Esophagus muscularis mucosa (tissue), 4 donors: ENCODE results near the gene FBH1. TPM values are rescaled to one million over a fixed set of nuclear protein-coding genes. Genes with fewer than 3 reads are reported as not detected.

Experiments used
- DNase-seq: peaks from one replicate; pipeline ENCODE4 v3.0.0-alpha.2; 2017; ENCODE audit errors: extremely low spot score
- H3K27ac ChIP-seq, 4 donors: fragments of 200-600 bp; sonication (generic); replicated peaks in 1 of 4; 1 replicate in 3 of 4; 2 replicates in 1 of 4; pipeline ENCODE4 v1.5.1; 2016 to 2019; ENCODE audit warnings: mild to moderate bottlenecking in 1 of 4
- H3K27me3 ChIP-seq, 4 donors: fragments of 200-600 bp; sonication (generic); one replicate each; pipeline versions ENCODE4 v1.5.1 to v1.6.0; 2016 to 2019
- H3K36me3 ChIP-seq, 4 donors: fragments of 200-600 bp; sonication (generic); one replicate each; pipeline ENCODE4 v1.5.1; 2016 to 2019
- H3K4me1 ChIP-seq, 4 donors: fragments of 200-600 bp; sonication (generic); one replicate each; pipeline ENCODE4 v1.5.1; 2016 to 2019
- H3K4me3 ChIP-seq, 4 donors: fragments of 200-600 bp; sonication (generic); 1 replicate in 2 of 4; 2 replicates in 2 of 4; pipeline ENCODE4 v1.5.1; 2016 to 2019; ENCODE audit warnings: mild to moderate bottlenecking in 4 of 4, moderate library complexity in 1 of 4
- H3K9me3 ChIP-seq, 4 donors: fragments of 200-600 bp; sonication (generic); 1 replicate in 3 of 4; 2 replicates in 1 of 4; pipeline ENCODE4 v1.5.1; 2016 to 2019
- EP300 ChIP-seq: sonication (generic); formaldehyde crosslinking; IDR thresholded peaks from one replicate; pipeline ENCODE4 v1.6.1; 2017; ENCODE audit warnings: antibody characterized with exemption
- POLR2A ChIP-seq: fragments of 450-650 bp; IDR thresholded peaks from one replicate; pipeline ENCODE4 v1.6.1; 2017; ENCODE audit warnings: antibody characterized with exemption, moderate library complexity, mild to moderate bottlenecking, low read depth
- POLR2AphosphoS5 ChIP-seq, 2 donors: sonication (generic); formaldehyde crosslinking; IDR thresholded peaks; one replicate each; pipeline ENCODE4 v1.6.1; 2017; ENCODE audit warnings: antibody characterized with exemption in 2 of 2
- WGBS: methylation state at CpG from one replicate; pipeline ENCODE4 v1.1.5; 2018; 5-methylcytosine and 5-hydroxymethylcytosine counted together
- intact Hi-C: fragments of 100-400 bp; cut with DNase I; formaldehyde crosslinking; loops from one replicate; pipeline ENCODE4 v1.15.1; 2023
- total RNA-seq, 4 donors: library from RNA; depleted of rRNA; stranded (reverse); fragments of >200 nt; gene quantifications; one replicate each; pipeline versions ENCODE4 v1.1.0 to v1.2.1, GENCODE V29; 2016
- TF ChIP-seq, protein P1 (sequence below), 3 experiments: fragments of 200-600 bp in 2 of 3; fragments of 450-650 bp in 1 of 3; sonication (generic) in 2 of 3; IDR thresholded peaks; one replicate each; pipeline ENCODE4 v1.5.1; 2017 to 2019; ENCODE audit warnings: antibody characterized with exemption in 3 of 3, mild to moderate bottlenecking in 2 of 3, moderate library complexity in 1 of 3

The FBH1 gene
- total RNA-seq, 4 donors from 2014 or later, result 90.3 to 93.0 (median 92.3) TPM

DNA sequence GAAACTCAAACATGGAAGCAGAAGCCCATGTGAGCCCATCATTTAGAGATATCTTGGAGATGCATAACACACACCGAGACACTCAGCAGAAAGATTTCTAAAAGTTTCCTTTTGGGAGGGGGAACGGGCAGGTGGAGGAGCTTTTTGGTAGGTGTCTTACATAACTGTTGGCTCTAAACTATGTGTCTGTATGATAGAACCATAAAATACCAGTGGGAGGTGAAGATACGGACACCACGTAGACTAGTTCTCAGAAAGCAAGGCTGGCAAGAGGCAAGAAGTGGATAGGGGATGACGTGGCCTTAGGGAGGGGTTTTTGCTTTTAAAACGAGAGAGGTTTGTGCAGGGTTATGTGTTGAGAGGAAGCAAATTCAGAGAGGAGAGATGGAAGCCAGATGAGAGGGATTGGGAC, 50.8 kb downstream of the FBH1 start:
- Histone ChIP-seq H3K9me3 (no peaks in the 10 kb centered on the region), H3K4me3 (no peak overlapping the region), H3K4me1 (peaks cover 29 to 45% (median 43%) of the 10 kb centered on the region in 4 donors), H3K36me3 (peaks cover 25 to 33% (median 30%) of the 10 kb centered on the region in 4 donors), H3K27me3 (no peaks in the 10 kb centered on the region), H3K27ac (peak overlapping the region in 2 of 4 donors; percentile 83 to 84)
- WGBS, result 83% methylated on average over 6 of the region's 6 CpGs
- TF ChIP-seq POLR2AphosphoS5 (IDR thresholded peaks at IDR 0.05) (no peak), EP300 (no peak), POLR2A (no peak)
- TF ChIP-seq, protein P1, sequence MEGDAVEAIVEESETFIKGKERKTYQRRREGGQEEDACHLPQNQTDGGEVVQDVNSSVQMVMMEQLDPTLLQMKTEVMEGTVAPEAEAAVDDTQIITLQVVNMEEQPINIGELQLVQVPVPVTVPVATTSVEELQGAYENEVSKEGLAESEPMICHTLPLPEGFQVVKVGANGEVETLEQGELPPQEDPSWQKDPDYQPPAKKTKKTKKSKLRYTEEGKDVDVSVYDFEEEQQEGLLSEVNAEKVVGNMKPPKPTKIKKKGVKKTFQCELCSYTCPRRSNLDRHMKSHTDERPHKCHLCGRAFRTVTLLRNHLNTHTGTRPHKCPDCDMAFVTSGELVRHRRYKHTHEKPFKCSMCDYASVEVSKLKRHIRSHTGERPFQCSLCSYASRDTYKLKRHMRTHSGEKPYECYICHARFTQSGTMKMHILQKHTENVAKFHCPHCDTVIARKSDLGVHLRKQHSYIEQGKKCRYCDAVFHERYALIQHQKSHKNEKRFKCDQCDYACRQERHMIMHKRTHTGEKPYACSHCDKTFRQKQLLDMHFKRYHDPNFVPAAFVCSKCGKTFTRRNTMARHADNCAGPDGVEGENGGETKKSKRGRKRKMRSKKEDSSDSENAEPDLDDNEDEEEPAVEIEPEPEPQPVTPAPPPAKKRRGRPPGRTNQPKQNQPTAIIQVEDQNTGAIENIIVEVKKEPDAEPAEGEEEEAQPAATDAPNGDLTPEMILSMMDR (IDR thresholded peaks at IDR 0.05), result no peak
- DNase-seq, result no peak
- intact Hi-C loops, result no loop called here

- no peak overlapping the region for H3K4me3 ChIP-seq
- TF ChIP-seq, protein P1 (IDR thresholded peaks at IDR 0.05), result no peak
- TF ChIP-seq EP300 (no peak), POLR2A (no peak), POLR2AphosphoS5 (IDR thresholded peaks at IDR 0.05) (no peak)
- H3K9me3 ChIP-seq, result no peaks in the 10 kb centered on the region
- WGBS, result 91% methylated on average over 7 of the region's 7 CpGs
- H3K27me3 ChIP-seq, result no peaks in the 10 kb centered on the region
- H3K4me1 ChIP-seq, result peaks cover 37 to 52% (median 50%) of the 10 kb centered on the region in 4 donors
- H3K36me3 ChIP-seq, result peaks cover 18 to 26% (median 22%) of the 10 kb centered on the region in 4 donors
- DNase-seq, result no peak
- peak overlapping the region; percentile 58 to 84 (median 82) for H3K27ac ChIP-seq
- intact Hi-C loops, result no loop called here
Observed at GRCh38 chr10:5941579-5941978, 51.5 kb downstream of the FBH1 start.

DNA sequence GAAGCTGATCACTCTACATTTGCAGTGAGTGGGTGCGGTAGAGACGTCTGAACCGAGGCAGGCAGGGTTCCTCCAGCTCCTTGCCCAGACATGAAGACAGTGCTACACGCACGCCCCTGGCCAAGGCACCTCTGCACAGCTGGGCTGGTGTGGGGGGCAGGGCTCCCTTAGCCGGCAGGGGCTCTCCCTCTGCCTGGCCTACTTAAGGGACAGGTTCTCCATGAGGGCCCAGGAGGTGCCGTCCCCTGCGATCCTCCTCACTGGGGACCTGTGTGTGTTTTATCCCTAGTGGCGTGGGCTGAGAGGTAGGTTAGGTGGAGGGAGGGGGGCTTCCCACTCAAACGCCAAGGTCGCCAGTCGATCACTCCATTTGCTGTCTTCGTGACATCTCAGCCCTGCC, 52.0 kb downstream of the FBH1 start:
- no peaks in the 10 kb centered on the region for H3K27me3 ChIP-seq
- no peaks in the 10 kb centered on the region for H3K9me3 ChIP-seq
- peak overlapping the region in 1 of 4 donors; percentile 7 for H3K4me3 ChIP-seq
- intact Hi-C loops, result no loop called here
- 82% methylated on average over 11 of the region's 13 CpGs for WGBS
- H3K4me1 ChIP-seq, result peaks cover 40 to 57% (median 54%) of the 10 kb centered on the region in 4 donors
- peak overlapping the region; percentile 58 to 84 (median 82) for H3K27ac ChIP-seq
- DNase-seq, result no peak
- TF ChIP-seq POLR2A, result no peak
- peaks cover 15 to 21% (median 18%) of the 10 kb centered on the region in 4 donors for H3K36me3 ChIP-seq

DNA sequence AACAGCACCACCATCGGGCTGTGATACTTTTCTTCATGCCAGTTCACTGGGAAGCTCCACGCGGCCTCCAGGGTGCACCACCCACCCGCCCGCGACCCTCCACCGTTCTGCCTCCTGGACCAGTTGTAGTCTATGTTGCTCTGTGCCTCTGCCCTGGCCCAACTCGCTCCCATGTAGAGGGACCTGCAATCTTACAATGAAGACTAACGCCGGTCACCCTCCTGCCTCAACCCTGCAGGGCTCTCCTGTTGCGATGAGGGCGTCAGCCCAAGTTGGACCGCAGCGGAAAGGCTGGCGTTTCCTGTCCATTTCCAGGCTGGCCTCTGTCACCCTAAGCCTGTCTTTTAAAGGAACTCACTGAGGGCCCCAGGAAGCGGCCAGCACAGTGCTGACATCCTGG, 52.4 kb downstream of the FBH1 start:
- TF ChIP-seq, protein P1 (IDR thresholded peaks at IDR 0.05), result no peak
- TF ChIP-seq POLR2AphosphoS5 (IDR thresholded peaks at IDR 0.05), result peak in 1 of 2 donors; percentile 20
- 79% methylated on average over 16 of the region's 16 CpGs for WGBS
- no peaks in the 10 kb centered on the region for H3K9me3 ChIP-seq
- peaks cover 11 to 17% (median 14%) of the 10 kb centered on the region in 4 donors for H3K36me3 ChIP-seq
- H3K27ac ChIP-seq, result peak overlapping the region; percentile 58 to 84 (median 82)
- H3K4me1 ChIP-seq, result peaks cover 40 to 58% (median 56%) of the 10 kb centered on the region in 4 donors
- intact Hi-C loops, result no loop called here
- no peak for DNase-seq
- H3K27me3 ChIP-seq, result no peaks in the 10 kb centered on the region
- peak overlapping the region in 1 of 4 donors; percentile 7 for H3K4me3 ChIP-seq

DNA sequence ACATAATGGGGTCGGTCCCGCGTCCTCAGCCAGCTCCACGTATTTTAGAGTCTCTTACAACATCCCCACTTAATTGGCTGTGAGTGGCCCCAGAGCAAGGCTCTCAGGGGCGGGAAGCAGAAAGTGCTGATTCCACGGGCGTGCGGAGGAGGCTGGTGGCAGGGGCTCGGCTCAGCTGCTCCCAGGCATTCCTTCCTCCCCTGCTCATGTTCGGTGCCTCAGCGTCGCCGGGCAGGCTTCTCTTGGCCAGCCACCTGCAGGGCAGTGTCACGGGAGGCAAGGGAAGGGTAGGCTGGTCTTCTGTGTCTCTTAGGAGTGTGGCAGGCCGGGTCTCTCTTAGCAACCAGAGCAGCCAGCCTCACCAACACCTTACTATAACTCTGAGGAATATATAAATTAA, 53.5 kb downstream of the FBH1 start:
- Histone ChIP-seq H3K9me3 (no peaks in the 10 kb centered on the region), H3K36me3 (peaks cover under 1 to 6% (median 3%) of the 10 kb centered on the region in 4 donors), H3K27ac (peak overlapping the region; percentile 76 to 84 (median 82)), H3K27me3 (peaks cover 0 to 8% (median 0%) of the 10 kb centered on the region in 4 donors), H3K4me1 (peaks cover 40 to 58% (median 56%) of the 10 kb centered on the region in 4 donors), H3K4me3 (peak overlapping the region in 3 of 4 donors; percentile 21 to 41 (median 29))
- intact Hi-C loops, result no loop called here
- TF ChIP-seq POLR2A (no peak), POLR2AphosphoS5 (IDR thresholded peaks at IDR 0.05) (peak in 1 of 2 donors; percentile 8), EP300 (no peak)
- TF ChIP-seq, protein P1 (IDR thresholded peaks at IDR 0.05), result no peak
- DNase-seq, result no peak
- 48% methylated on average over 14 of the region's 15 CpGs for WGBS
